Activated CD4-positive, alpha-beta T cell treated with anti-CD3 and anti-CD28 coated beads for 1 hour (primary cell): ENCODE data around the gene FRMD3.
A peak's percentile ranks its signal among the peaks of the same experiment; 100 is the strongest.
"Not testable (repeated sequence)": the region's sequence is repeated elsewhere in the genome, so short reads cannot be mapped to it uniquely, and the experiment has no call there.

Source experiments
- DNase-seq: peaks from one replicate; pipeline ENCODE4 v3.0.0-alpha.2; 2020

Gene FRMD3

GRCh38 chr9:83384214-83384613, 154.0 kb downstream of the FRMD3 start:
- no peak for DNase-seq

GRCh38 chr9:83383034-83383433, 155.2 kb downstream of the FRMD3 start:
- no peak for DNase-seq

GRCh38 chr9:83382421-83382820, 155.8 kb downstream of the FRMD3 start:
- no peak for DNase-seq

GRCh38 chr9:83379045-83379444, 159.2 kb downstream of the FRMD3 start:
- no peak for DNase-seq

- DNase-seq: no peak
Observed at GRCh38 chr9:83372957-83373356, 165.2 kb downstream of the FRMD3 start.

GRCh38 chr9:83367326-83367725, 170.9 kb downstream of the FRMD3 start:
- no peak for DNase-seq

GRCh38 chr9:83362341-83362995, 175.7 kb downstream of the FRMD3 start:
- no peak for DNase-seq

- DNase-seq: no peak
Observed at GRCh38 chr9:83359039-83359438, 179.2 kb downstream of the FRMD3 start.

GRCh38 chr9:83358493-83358892, 179.7 kb downstream of the FRMD3 start:
- DNase-seq: not testable (repeated sequence)

- no peak for DNase-seq
Observed at GRCh38 chr9:83355729-83356151, 182.5 kb downstream of the FRMD3 start.

GRCh38 chr9:83355024-83355444, 183.2 kb downstream of the FRMD3 start:
- DNase-seq: no peak

- no peak for DNase-seq
Observed at GRCh38 chr9:83349031-83349430, 189.2 kb downstream of the FRMD3 start.

- DNase-seq: no peak
Observed at GRCh38 chr9:83346655-83347420, 191.4 kb downstream of the FRMD3 start.

GRCh38 chr9:83343366-83343999, 194.7 kb downstream of the FRMD3 start:
- DNase-seq: no peak

- DNase-seq: no peak
Observed at GRCh38 chr9:83342731-83343130, 195.5 kb downstream of the FRMD3 start.

GRCh38 chr9:83342006-83342405, 196.2 kb downstream of the FRMD3 start:
- DNase-seq: no peak

- DNase-seq: no peak
Observed at GRCh38 chr9:83340451-83340850, 197.8 kb downstream of the FRMD3 start.

- DNase-seq: no peak
Observed at GRCh38 chr9:83339435-83339834, 198.8 kb downstream of the FRMD3 start.

GRCh38 chr9:83336706-83337105, 201.5 kb downstream of the FRMD3 start:
- no peak for DNase-seq

GRCh38 chr9:83334320-83334719, 203.9 kb downstream of the FRMD3 start:
- peak; percentile 34 for DNase-seq

GRCh38 chr9:83330207-83331196, 207.7 kb downstream of the FRMD3 start:
- no peak for DNase-seq

GRCh38 chr9:83327750-83328622, 210.2 kb downstream of the FRMD3 start:
- no peak for DNase-seq
